ENCODE measurements around the gene ATG3. TPM values are rescaled to one million over a fixed set of nuclear protein-coding genes. Genes with fewer than 3 reads are reported as not detected.

The ATG3 gene
- total and polyA plus RNA-seq, 2 of the 8 experiments (the other 6 are each of a cell fraction or from before 2014, with no cell fraction given) = 27.3 to 55.3 TPM

GRCh38 chr3:112568642-112569041 lies 6.9 kb upstream of the ATG3 start:
- H3K27me3 ChIP-seq (replicated peaks in 1 of 4; ENCODE audit: control insufficient read depth in 3 of 4, extremely low read depth in 1 of 4, insufficient read depth in 3 of 4, low read length in 3 of 4) = no peaks in the 10 kb centered on the region
- no peaks in the 10 kb centered on the region; the same call in 1 of the 2 replicates for H3K79me1 ChIP-seq (ENCODE audit: low read depth, low read length)
- H2BK120ac ChIP-seq (replicated peaks; ENCODE audit: low read depth, low read length) = no peak overlapping the region
- no peak overlapping the region for H3K23ac ChIP-seq (ENCODE audit: insufficient read length)
- 89% methylated on average over 2 of the region's 2 CpGs; no CpG with 5 or more reads in 1 of the 2 experiments for WGBS, 2 experiments (ENCODE audit: extremely low coverage in 1 of 2, insufficient coverage in 1 of 2, insufficient read length in 1 of 2, insufficient replicate concordance in 2 of 2, low coverage in 1 of 2, low lambda C conversion rate in 2 of 2, missing lambda C conversion rate in 1 of 2)
- H3K23me2 ChIP-seq (ENCODE audit: low read depth, low read length) = no peaks in the 10 kb centered on the region
- no peak overlapping the region for H3K9ac ChIP-seq (replicated peaks in 1 of 4; ENCODE audit: extremely low read depth in 1 of 4, low read depth in 3 of 4, low read length in 3 of 4)
- no peak overlapping the region for H2BK15ac ChIP-seq (ENCODE audit: low read length)
- no peak overlapping the region for H4K8ac ChIP-seq (ENCODE audit: extremely low read depth, insufficient read depth, low read length)
- no peaks in the 10 kb centered on the region for H3K9me3 ChIP-seq (ENCODE audit: insufficient read depth in 2 of 2, low read depth in 1 of 2, low read length in 1 of 2)
- H2AK5ac ChIP-seq (ENCODE audit: low read depth, low read length) = no peak overlapping the region
- FAIRE-seq (no peak), DNase-seq (ENCODE audit: low read depth in 1 of 2, low spot score in 2 of 2) (no peak)
- H3K56ac ChIP-seq (replicated peaks; ENCODE audit: insufficient read length, low read depth, low read length) = no peak overlapping the region
- H4K5ac ChIP-seq (ENCODE audit: insufficient read length, low read depth, low read length) = no peak overlapping the region
- no peak overlapping the region for H2BK20ac ChIP-seq (ENCODE audit: low read length)
- no peak overlapping the region for H3K4me2 ChIP-seq (ENCODE audit: insufficient read depth in 1 of 2, low read depth in 2 of 2, low read length in 2 of 2)
- POLR2A ChIA-PET (ENCODE audit: partially characterized antibody) = no interaction called here
- no peak overlapping the region for H2AFZ ChIP-seq (ENCODE audit: low read length)
- no peak overlapping the region for H3K14ac ChIP-seq (ENCODE audit: insufficient read length)
- no peak overlapping the region for H4K91ac ChIP-seq (replicated peaks; ENCODE audit: insufficient read length, low read length)
- H2BK12ac ChIP-seq (ENCODE audit: low read depth, low read length) = no peak overlapping the region
- peaks cover 0 to 37% (median 18%) of the 10 kb centered on the region in 4 experiments; a peak in 6 of 8 replicates for H3K36me3 ChIP-seq (ENCODE audit: control insufficient read depth in 2 of 4, insufficient read depth in 4 of 4, low read length in 3 of 4)
- H3K18ac ChIP-seq (ENCODE audit: extremely low read depth, low read length) = no peak overlapping the region
- CTCF ChIA-PET (ENCODE audit: partially characterized antibody) = interaction anchor here (0.9 to 1.9 kb wide), 5 partner anchors 10 to 275 kb away, joined by 3 to 9 read pairs (median 3); partner anchors contain the start of gene SLC9C1
- H3K4me3 ChIP-seq (ENCODE audit: extremely low read depth in 1 of 4, insufficient read depth in 2 of 4, low read depth in 3 of 4, low read length in 4 of 4) = no peak overlapping the region
- H4K20me1 ChIP-seq (replicated peaks in 1 of 2; ENCODE audit: control insufficient read depth in 1 of 2, insufficient read depth in 2 of 2, low read length in 2 of 2) = no peaks in the 10 kb centered on the region
- peaks cover 0 to under 1% of the 10 kb centered on the region in 2 experiments; a peak in 1 of 4 replicates for H3K79me2 ChIP-seq (ENCODE audit: control insufficient read depth in 1 of 2, insufficient read depth in 2 of 2, low read length in 2 of 2)
- H3K4ac ChIP-seq (replicated peaks; ENCODE audit: insufficient read length, low read depth, low read length) = no peak overlapping the region
- H3K27ac ChIP-seq (ENCODE audit: low read depth, low read length) = no peak overlapping the region
- no peaks in the 10 kb centered on the region for H3K4me1 ChIP-seq (replicated peaks in 1 of 4; ENCODE audit: control insufficient read depth in 3 of 4, insufficient read depth in 4 of 4, low read length in 3 of 4)
- no peak for TF ChIP-seq CREB1 (IDR thresholded peaks at IDR 0.05)
- TF ChIP-seq SUZ12 (IDR thresholded peaks at IDR 0.05; ENCODE audit: low read length) = no peak
- no peak for TF ChIP-seq RBBP5 (IDR thresholded peaks at IDR 0.05; ENCODE audit: borderline replicate concordance, low read depth, low read length)
- no peak for TF ChIP-seq MAX (IDR thresholded peaks at IDR 0.05)
- TF ChIP-seq SIX5 (IDR thresholded peaks at IDR 0.05; ENCODE audit: low read depth, low read length) = no peak
- TF ChIP-seq CBX8 (IDR thresholded peaks at IDR 0.05; ENCODE audit: borderline replicate concordance, low read depth, low read length) = no peak
- no peak overlapping the region for H2BK5ac ChIP-seq (ENCODE audit: low read depth, low read length)
